Measurements from ENCODE around the gene GSTM5. TPM values are rescaled to one million over a fixed set of nuclear protein-coding genes. Genes with fewer than 3 reads are reported as not detected.
"Not testable (repeated sequence)": the region's sequence is repeated elsewhere in the genome, so short reads cannot be mapped to it uniquely, and the experiment has no call there.

The GSTM5 gene
- total RNA-seq, 1 donor from 2014 or later: 2.4 TPM

DNA sequence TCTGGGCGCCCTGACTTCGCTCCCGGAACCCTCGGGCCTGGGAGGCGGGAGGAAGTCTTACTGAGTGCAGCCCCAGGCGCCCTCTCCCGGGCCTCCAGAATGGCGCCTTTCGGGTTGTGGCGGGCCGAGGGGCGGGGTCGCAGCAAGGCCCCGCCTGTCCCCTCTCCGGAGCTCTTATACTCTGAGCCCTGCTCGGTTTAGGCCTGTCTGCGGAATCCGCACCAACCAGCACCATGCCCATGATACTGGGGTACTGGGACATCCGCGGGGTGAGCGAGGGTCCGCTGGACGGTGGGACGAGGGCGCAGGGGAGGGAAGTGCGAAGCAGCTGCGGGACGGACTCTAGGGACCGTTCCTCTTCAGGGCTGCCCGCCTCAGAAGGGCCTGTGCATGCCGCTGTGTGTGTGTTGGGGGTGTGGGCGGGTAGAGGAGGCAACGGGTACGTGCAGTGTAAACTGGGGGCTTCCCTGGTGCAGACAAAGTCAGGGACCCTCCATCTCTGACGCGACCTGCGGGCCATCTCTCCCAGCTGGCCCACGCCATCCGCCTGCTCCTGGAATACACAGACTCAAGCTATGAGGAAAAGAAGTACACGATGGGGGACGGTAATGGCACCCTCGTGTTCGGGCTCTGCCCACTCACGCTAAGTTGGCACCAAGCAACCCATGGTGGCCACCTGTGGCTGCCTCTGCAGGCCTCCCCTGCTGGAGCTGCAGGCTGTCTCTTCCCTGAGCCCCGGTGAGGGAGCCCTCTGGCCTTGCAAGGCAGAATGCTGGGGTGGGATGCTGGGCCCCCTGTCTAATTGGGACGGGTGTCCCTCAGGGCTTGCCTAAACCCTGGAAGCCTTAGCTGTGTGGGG lies 24.2 kb upstream of the GSTM5 start, which contains the start of gene GSTM1:
GSTM1 (plus strand) TSS at position 177 of the 859 bp plus-strand sequence; CDS start at position 234, 57 bp downstream.
- intact Hi-C loops (cut with micrococcal nuclease): no loop called here
- Histone ChIP-seq H3K9me3 (replicated peaks) (no peaks in the 10 kb centered on the region), H3K27me3 (ENCODE audit: low read depth) (no peaks in the 10 kb centered on the region), H3K4me1 (no peaks in the 10 kb centered on the region), H3K27ac (replicated peaks) (no peak within 1 kb of the TSS), H3K4me3 (no peak within 1 kb of the TSS), H3K36me3 (no peaks in the 10 kb centered on the region)
- TF ChIP-seq, protein P1, sequence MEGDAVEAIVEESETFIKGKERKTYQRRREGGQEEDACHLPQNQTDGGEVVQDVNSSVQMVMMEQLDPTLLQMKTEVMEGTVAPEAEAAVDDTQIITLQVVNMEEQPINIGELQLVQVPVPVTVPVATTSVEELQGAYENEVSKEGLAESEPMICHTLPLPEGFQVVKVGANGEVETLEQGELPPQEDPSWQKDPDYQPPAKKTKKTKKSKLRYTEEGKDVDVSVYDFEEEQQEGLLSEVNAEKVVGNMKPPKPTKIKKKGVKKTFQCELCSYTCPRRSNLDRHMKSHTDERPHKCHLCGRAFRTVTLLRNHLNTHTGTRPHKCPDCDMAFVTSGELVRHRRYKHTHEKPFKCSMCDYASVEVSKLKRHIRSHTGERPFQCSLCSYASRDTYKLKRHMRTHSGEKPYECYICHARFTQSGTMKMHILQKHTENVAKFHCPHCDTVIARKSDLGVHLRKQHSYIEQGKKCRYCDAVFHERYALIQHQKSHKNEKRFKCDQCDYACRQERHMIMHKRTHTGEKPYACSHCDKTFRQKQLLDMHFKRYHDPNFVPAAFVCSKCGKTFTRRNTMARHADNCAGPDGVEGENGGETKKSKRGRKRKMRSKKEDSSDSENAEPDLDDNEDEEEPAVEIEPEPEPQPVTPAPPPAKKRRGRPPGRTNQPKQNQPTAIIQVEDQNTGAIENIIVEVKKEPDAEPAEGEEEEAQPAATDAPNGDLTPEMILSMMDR (IDR thresholded peaks at IDR 0.05; ENCODE audit: borderline replicate concordance): no peak
- DNase-seq: no peak

DNA sequence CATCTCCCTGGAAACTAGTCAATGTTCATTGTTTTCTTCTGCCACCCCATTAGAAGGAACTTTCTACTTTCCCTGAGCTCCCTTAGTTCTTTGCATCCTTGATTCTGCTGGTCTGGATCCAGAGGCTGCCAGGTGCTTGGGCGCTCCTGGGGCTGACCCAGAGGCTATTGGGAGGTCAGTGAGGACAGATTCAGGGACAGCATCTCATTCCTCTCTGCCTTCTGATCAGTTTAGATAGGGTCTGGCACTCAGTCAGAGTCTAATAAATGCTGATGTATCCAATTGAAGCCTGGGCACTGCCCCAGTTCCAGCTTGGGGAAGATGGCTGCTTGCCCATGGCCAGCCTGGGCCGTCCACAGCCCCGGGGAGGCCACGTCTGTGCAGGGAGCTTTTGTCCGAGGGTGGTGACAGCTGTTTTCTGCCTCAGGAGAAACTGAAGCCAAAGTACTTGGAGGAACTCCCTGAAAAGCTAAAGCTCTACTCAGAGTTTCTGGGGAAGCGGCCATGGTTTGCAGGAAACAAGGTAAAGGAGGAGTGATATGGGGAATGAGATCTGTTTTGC lies 22.1 kb upstream of the GSTM5 start:
- Histone ChIP-seq H3K4me1 (no peaks in the 10 kb centered on the region), H3K36me3 (no peaks in the 10 kb centered on the region), H3K4me3 (no peak overlapping the region), H3K9me3 (replicated peaks) (no peaks in the 10 kb centered on the region), H3K27ac (replicated peaks) (no peak overlapping the region), H3K27me3 (ENCODE audit: low read depth) (no peaks in the 10 kb centered on the region)
- TF ChIP-seq, protein P1 (IDR thresholded peaks at IDR 0.05; ENCODE audit: borderline replicate concordance): no peak
- no peak for DNase-seq
- intact Hi-C loops (cut with micrococcal nuclease): no loop called here

GRCh38 chr1:109691759-109692158 lies 20.3 kb upstream of the GSTM5 start:
- H3K27me3 ChIP-seq (ENCODE audit: low read depth): no peaks in the 10 kb centered on the region
- H3K4me3 ChIP-seq: no peak overlapping the region
- H3K9me3 ChIP-seq (replicated peaks): no peaks in the 10 kb centered on the region
- H3K4me1 ChIP-seq: no peaks in the 10 kb centered on the region
- intact Hi-C loops (cut with micrococcal nuclease): no loop called here
- TF ChIP-seq, protein P1 (IDR thresholded peaks at IDR 0.05; ENCODE audit: borderline replicate concordance): no peak
- no peak overlapping the region for H3K27ac ChIP-seq (replicated peaks)
- H3K36me3 ChIP-seq: no peaks in the 10 kb centered on the region
- DNase-seq: no peak

DNA sequence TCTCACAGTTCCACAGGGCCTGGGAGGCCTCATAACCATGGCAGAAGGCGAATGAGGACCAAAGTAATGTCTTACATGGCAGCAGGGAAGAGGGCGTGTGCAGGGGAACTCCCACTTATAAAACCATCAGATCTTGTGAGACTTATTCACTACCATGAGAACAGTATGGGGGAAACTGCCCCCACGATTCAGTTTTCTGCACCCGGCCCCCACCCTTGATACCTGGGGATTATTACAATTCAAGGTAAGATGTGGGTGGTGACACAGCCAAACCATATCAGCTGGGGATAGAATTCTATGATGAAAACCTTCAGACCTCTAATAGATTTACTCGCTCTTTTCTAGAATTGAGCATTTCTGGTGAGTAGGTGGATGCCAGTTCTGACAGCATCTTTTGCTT lies 17.7 kb upstream of the GSTM5 start:
- H3K4me1 ChIP-seq; DNase-seq; H3K9me3 ChIP-seq (replicated peaks); H3K27ac ChIP-seq (replicated peaks); H3K36me3 ChIP-seq; H3K4me3 ChIP-seq; intact Hi-C loops (cut with micrococcal nuclease); H3K27me3 ChIP-seq (ENCODE audit: low read depth): not testable (repeated sequence)

- H3K27ac ChIP-seq (replicated peaks); DNase-seq; H3K36me3 ChIP-seq; H3K9me3 ChIP-seq (replicated peaks); intact Hi-C loops (cut with micrococcal nuclease); H3K27me3 ChIP-seq (ENCODE audit: low read depth); H3K4me3 ChIP-seq; H3K4me1 ChIP-seq: not testable (repeated sequence)
Measured at GRCh38 chr1:109695138-109695537, 16.9 kb upstream of the GSTM5 start.

GRCh38 chr1:109697066-109697465 lies 15.0 kb upstream of the GSTM5 start:
- no peak overlapping the region for H3K4me3 ChIP-seq
- H3K4me1 ChIP-seq: no peaks in the 10 kb centered on the region
- no peaks in the 10 kb centered on the region for H3K36me3 ChIP-seq
- no peak overlapping the region for H3K27ac ChIP-seq (replicated peaks)
- H3K27me3 ChIP-seq (ENCODE audit: low read depth): no peaks in the 10 kb centered on the region
- intact Hi-C loops (cut with micrococcal nuclease): no loop called here
- TF ChIP-seq, protein P1 (IDR thresholded peaks at IDR 0.05; ENCODE audit: borderline replicate concordance): no peak
- no peaks in the 10 kb centered on the region for H3K9me3 ChIP-seq (replicated peaks)
- no peak for DNase-seq

DNA sequence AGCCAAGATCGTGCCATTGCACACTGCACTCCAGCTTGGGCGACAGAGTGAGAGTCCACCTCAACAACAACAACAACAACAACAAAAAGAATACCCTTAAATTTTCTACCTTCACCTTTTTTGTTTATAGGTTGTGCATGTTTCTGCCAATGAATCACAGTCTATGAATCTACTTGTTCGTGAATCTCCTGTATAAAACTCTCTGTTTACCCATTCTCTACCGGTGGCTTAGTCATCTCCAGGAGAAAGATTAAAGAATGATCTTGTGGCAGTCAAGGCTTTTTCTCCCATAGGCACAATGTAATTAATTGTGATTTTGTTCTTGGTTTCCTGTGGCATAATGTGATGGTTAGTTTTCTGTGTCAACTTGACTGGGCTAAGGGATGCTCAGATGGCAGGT lies 14.2 kb upstream of the GSTM5 start:
- H3K27me3 ChIP-seq (ENCODE audit: low read depth); H3K4me3 ChIP-seq; H3K36me3 ChIP-seq; H3K9me3 ChIP-seq (replicated peaks); intact Hi-C loops (cut with micrococcal nuclease); H3K4me1 ChIP-seq; DNase-seq; H3K27ac ChIP-seq (replicated peaks): not testable (repeated sequence)

DNA sequence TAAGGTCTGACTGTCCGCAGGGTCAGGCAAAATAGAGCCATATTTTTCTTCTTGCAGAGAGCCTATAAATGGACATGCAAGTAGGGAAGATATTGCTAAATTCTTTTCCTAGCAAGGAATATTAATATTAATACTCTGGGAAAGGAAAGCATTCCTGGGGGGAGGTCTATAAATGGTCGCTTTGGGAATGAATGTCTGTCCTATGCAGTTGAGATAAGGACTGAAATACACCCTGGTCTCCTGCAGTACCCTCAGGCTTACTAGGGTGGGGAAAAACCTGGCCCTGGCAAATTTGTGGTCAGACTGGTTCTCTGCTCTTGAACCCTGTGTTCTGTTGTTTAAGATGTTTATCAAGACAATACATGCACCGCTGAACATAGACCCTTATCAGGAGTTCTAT lies 9.1 kb upstream of the GSTM5 start:
- H3K4me3 ChIP-seq; H3K27ac ChIP-seq (replicated peaks); H3K4me1 ChIP-seq; H3K27me3 ChIP-seq (ENCODE audit: low read depth); DNase-seq; intact Hi-C loops (cut with micrococcal nuclease); H3K36me3 ChIP-seq; H3K9me3 ChIP-seq (replicated peaks): not testable (repeated sequence)

Data from left ventricle myocardium inferior (tissue), 1 donor.